ENCODE measurements around the gene TRIM65.

The TRIM65 gene, protein sequence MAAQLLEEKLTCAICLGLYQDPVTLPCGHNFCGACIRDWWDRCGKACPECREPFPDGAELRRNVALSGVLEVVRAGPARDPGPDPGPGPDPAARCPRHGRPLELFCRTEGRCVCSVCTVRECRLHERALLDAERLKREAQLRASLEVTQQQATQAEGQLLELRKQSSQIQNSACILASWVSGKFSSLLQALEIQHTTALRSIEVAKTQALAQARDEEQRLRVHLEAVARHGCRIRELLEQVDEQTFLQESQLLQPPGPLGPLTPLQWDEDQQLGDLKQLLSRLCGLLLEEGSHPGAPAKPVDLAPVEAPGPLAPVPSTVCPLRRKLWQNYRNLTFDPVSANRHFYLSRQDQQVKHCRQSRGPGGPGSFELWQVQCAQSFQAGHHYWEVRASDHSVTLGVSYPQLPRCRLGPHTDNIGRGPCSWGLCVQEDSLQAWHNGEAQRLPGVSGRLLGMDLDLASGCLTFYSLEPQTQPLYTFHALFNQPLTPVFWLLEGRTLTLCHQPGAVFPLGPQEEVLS

GRCh38 chr17:75896415-75897159, at the start of gene TRIM65:
Gene TRIM65, minus strand, starts transcription at chr17:75896951. Its CDS starts 14 bp downstream, at chr17:75896937.
- peak; percentile 98 for FAIRE-seq
- peak; percentile 94 for DNase-seq (ENCODE audit: low spot score)

DNA sequence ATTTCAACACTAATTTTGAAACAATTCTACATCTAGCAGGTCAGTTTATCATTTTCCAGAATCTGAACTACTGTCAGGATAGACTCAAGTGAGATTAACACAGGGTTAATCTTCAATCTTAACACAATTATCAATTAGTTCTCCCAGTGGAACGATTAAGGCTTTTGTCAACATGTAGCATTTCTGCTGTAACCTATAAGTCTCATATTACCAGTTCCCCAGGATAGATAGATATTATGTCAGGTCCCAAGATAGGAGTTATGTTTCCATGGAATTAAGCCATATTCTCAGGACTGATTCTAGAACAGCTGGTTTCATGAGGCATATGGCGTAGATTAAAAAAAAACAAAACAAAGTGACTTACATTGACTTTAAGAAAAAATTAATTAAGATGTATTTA, 48.5 kb upstream of the TRIM65 start:
- no peak for FAIRE-seq
- no peak for DNase-seq (ENCODE audit: low spot score)

GRCh38 chr17:75943491-75943890, 46.7 kb upstream of the TRIM65 start:
- DNase-seq (ENCODE audit: low spot score) (no peak), FAIRE-seq (no peak)

DNA sequence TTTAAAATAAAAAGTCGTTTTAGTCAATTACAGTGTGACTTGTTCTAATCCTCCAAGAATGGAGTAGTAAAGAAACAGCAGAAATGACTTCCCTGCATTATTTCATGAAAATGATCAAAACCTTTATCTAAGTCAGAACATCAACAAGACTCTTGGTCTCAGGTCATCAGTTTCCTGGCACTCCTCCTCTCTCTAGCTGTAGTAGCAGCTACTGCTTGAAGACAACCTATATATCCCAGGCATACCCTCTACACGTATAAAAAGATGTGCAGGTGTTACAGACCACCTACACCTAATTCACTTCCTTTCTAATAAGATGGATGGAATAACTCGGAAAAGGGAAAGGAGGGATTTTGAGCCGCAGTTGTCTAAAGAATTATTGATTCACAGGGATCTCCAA, 45.7 kb upstream of the TRIM65 start:
- FAIRE-seq = no peak
- no peak for DNase-seq (ENCODE audit: low spot score)

DNA sequence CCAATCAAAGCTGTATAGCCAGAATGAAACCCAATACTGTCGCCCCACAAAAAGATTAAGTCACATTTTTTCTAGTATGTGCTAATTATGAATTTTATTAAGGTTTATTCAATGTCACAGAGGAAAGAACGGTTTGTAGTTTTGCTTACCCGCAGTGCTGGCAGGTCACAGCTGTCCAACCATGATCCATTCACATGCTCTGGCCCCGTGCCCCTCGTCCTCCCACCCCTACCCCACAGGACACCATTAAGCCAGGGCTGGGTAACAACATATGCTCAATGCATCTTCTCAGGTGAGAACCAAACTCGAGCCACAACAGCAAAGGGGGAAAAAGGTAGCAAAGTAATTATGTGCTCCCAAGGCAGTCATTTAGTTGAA, 44.7 kb upstream of the TRIM65 start:
- peak; percentile 20 for FAIRE-seq
- DNase-seq (ENCODE audit: low spot score) = no peak

- DNase-seq (ENCODE audit: low spot score) (peak; percentile 100), FAIRE-seq (peak; percentile 98)
These were observed 44.1 kb upstream of the TRIM65 start, which contains the start of gene FBF1 for GRCh38 chr17:75940727-75941441. Gene FBF1, minus strand, starts transcription at chr17:75941042. Its CDS starts 2,893 bp downstream, at chr17:75938149.

- FAIRE-seq (no peak), DNase-seq (ENCODE audit: low spot score) (no peak)
These were observed 40.9 kb upstream of the TRIM65 start for GRCh38 chr17:75937652-75938051.

DNA sequence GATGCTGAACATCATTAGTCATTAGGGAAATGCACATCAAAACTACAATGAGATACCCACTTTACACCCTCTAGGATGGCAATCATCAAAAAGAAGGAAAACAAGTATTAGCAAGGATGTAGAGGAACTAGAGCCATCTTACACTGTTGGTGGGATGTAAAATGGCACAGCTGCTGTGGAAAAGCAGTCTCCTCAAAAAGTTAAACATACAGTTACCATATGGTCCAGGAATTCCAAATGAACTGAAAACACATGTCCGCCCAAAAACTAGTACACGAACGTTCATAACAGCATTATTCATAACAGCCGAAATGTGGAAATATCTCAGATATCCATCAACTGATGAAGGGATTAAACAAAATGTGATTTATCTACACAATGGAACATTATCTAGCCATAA, 37.1 kb upstream of the TRIM65 start:
- DNase-seq (ENCODE audit: low spot score) = no peak
- peak; percentile 23 for FAIRE-seq

- FAIRE-seq (no peak), DNase-seq (ENCODE audit: low spot score) (no peak)
These were observed 36.1 kb upstream of the TRIM65 start for GRCh38 chr17:75932852-75933251.

GRCh38 chr17:75931062-75931461, 34.3 kb upstream of the TRIM65 start:
- FAIRE-seq (no peak), DNase-seq (ENCODE audit: low spot score) (no peak)

DNA sequence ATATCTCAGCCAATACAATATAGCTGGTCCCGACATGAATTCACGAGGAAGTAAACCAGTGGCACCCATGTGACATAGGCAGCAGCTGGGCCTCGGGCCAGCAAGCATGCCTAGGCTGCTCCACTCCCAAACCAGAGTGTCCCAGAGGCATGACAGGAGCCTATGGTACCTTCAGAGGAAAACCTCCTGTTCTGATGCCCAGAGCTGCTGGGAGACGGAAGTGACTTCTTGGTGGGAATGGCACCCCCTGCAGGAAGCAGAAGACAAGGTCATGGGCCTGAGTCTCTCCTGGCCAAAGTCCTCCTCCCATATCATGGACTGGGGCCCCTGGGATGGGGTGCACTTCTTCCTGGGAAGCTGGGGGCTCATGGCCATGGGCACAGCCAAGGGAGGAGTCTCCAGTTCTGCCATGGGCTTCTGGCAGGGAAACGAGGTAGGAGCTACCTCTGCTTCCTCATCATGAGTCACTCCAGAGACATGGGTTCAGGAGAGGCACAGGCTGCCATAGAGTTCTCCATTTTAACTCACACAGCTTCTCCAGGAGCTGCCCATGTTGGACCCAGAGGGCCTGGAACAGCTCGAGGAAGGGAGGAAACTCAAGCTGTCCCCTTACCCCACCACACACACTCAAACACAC, 30.7 kb upstream of the TRIM65 start:
- DNase-seq (ENCODE audit: low spot score) (peak; percentile 47), FAIRE-seq (peak; percentile 40)

- no peak for FAIRE-seq
- DNase-seq (ENCODE audit: low spot score) = no peak
These were observed 29.7 kb upstream of the TRIM65 start for GRCh38 chr17:75926456-75926855.

DNA sequence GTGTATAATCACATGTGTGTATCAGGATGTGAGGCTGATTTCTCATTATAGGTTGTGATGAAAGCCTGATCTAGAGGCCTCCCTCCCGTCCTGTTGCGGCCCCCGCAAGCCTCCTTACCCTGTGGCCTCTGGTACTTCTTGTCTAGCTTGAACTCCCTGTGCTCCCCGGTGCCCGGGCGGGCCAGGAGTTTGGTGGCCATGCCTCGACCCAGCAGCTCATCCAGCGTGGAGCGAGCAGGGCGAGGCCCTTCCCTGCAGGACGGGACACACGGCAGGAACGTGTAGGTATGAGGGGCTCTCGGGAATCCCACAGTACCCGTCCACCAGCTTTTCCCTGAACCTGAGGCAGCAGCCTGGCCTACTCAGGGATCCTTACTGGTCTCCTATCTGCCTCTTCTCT, 29.2 kb upstream of the TRIM65 start:
- DNase-seq (ENCODE audit: low spot score) (no peak), FAIRE-seq (no peak)

GRCh38 chr17:75925103-75925502, 28.4 kb upstream of the TRIM65 start:
- no peak for FAIRE-seq
- no peak for DNase-seq (ENCODE audit: low spot score)

- DNase-seq (ENCODE audit: low spot score) (no peak), FAIRE-seq (no peak)
These were observed 26.5 kb upstream of the TRIM65 start for GRCh38 chr17:75922963-75923874.

- DNase-seq (ENCODE audit: low spot score) = no peak
- FAIRE-seq = peak; percentile 13
These were observed 25.6 kb upstream of the TRIM65 start for GRCh38 chr17:75922173-75922961.

- FAIRE-seq = no peak
- DNase-seq (ENCODE audit: low spot score) = no peak
These were observed 24.8 kb upstream of the TRIM65 start for GRCh38 chr17:75921596-75921995.

GRCh38 chr17:75920045-75920560, 23.4 kb upstream of the TRIM65 start:
- FAIRE-seq = no peak
- DNase-seq (ENCODE audit: low spot score) = no peak

GRCh38 chr17:75919611-75920010, 22.9 kb upstream of the TRIM65 start:
- no peak for FAIRE-seq
- DNase-seq (ENCODE audit: low spot score) = no peak

All from urothelium cell line (cell line).